Ishikawa (cell line): ENCODE measurements around the gene ERBB3.
A peak's percentile ranks its signal among the peaks of the same experiment; 100 is the strongest.

ENCODE experiments used
- CEBPB ChIP-seq: IDR thresholded peaks from 2 replicates; pipeline ENCODE4 v1.6.1; 2012
- CREB1 ChIP-seq: IDR thresholded peaks from 2 replicates; pipeline ENCODE4 v1.6.1; 2012; ENCODE audit warnings: low read depth
- EGR1 ChIP-seq: IDR thresholded peaks from 2 replicates; pipeline ENCODE4 v1.6.1; 2012
- EP300 ChIP-seq: IDR thresholded peaks from 2 replicates; pipeline ENCODE4 v1.6.1; 2012; ENCODE audit warnings: borderline replicate concordance
- FOXM1 ChIP-seq: IDR thresholded peaks from 2 replicates; pipeline ENCODE4 v1.6.1; 2012; ENCODE audit warnings: low read depth, borderline replicate concordance
- MAX ChIP-seq: IDR thresholded peaks from 2 replicates; pipeline ENCODE4 v1.6.1; 2012
- NFIC ChIP-seq: IDR thresholded peaks from 2 replicates; pipeline ENCODE4 v1.6.1; 2012
- RAD21 ChIP-seq: IDR thresholded peaks from 2 replicates; pipeline ENCODE4 v1.6.1; 2012; ENCODE audit warnings: low read depth
- REST ChIP-seq: IDR thresholded peaks from 2 replicates; pipeline ENCODE4 v1.6.1; 2012; ENCODE audit warnings: low read depth, mild to moderate bottlenecking
- TAF1 ChIP-seq: IDR thresholded peaks from 2 replicates; pipeline ENCODE4 v1.6.1; 2012; ENCODE audit warnings: low read depth, mild to moderate bottlenecking
- TCF12 ChIP-seq: IDR thresholded peaks from 2 replicates; pipeline ENCODE4 v1.6.1; 2012; ENCODE audit warnings: low read depth
- TEAD4 ChIP-seq: IDR thresholded peaks from 2 replicates; pipeline ENCODE4 v1.6.1; 2012
- USF1 ChIP-seq: IDR thresholded peaks from 2 replicates; pipeline ENCODE4 v1.6.1; 2012
- YY1 ChIP-seq: IDR thresholded peaks from 2 replicates; pipeline ENCODE4 v1.6.1; 2012; ENCODE audit warnings: low read depth
- ZBTB7A ChIP-seq: IDR thresholded peaks from 2 replicates; pipeline ENCODE4 v1.6.1; 2012; ENCODE audit warnings: low read depth

Gene ERBB3

GRCh38 chr12:56146492-56147460 lies 66.8 kb downstream of the ERBB3 start:
- TF ChIP-seq CREB1 (no peak), REST (no peak), RAD21 (no peak), USF1 (no peak), ZBTB7A (no peak), TCF12 (no peak)

- TF ChIP-seq EP300 (no peak), TCF12 (no peak), YY1 (no peak), TEAD4 (no peak), NFIC (peak; percentile 98), TAF1 (no peak)
Observed at GRCh38 chr12:56150563-56150962, 70.6 kb downstream of the ERBB3 start.

GRCh38 chr12:56151672-56152131 lies 71.7 kb downstream of the ERBB3 start:
- TF ChIP-seq TEAD4 (no peak), TAF1 (no peak), NFIC (no peak), ZBTB7A (no peak), CEBPB (no peak), YY1 (no peak), REST (no peak), USF1 (no peak; the same call in 1 of the 2 replicates), MAX (no peak), RAD21 (no peak), EP300 (no peak; the same call in 1 of the 2 replicates)

GRCh38 chr12:56152132-56152755 lies 72.3 kb downstream of the ERBB3 start, which contains the start of gene MYL6B:
Gene MYL6B, plus strand, starts transcription at chr12:56152587. Its CDS starts 1,332 bp downstream, at chr12:56153919.
- TF ChIP-seq TCF12, result peak; percentile 45; the same call in 1 of the 2 replicates
- TF ChIP-seq REST, result no peak
- peak; percentile 98 for TF ChIP-seq ZBTB7A
- TF ChIP-seq EGR1, result peak; percentile 53
- TF ChIP-seq FOXM1, result no peak
- peak; percentile 92 for TF ChIP-seq YY1
- TF ChIP-seq CEBPB, result no peak; the same call in 1 of the 2 replicates
- no peak for TF ChIP-seq TEAD4
- peak; percentile 52 for TF ChIP-seq MAX
- peak; percentile 88 for TF ChIP-seq TAF1
- peak; percentile 65 for TF ChIP-seq USF1
- peak; percentile 38; the same call in 1 of the 2 replicates for TF ChIP-seq EP300
- TF ChIP-seq NFIC, result no peak
- TF ChIP-seq RAD21, result no peak; the same call in 1 of the 2 replicates
- TF ChIP-seq CREB1, result no peak; the same call in 1 of the 2 replicates
